A549 (cell line): ENCODE results near the gene NOTCH2. TPM values are rescaled to one million over a fixed set of nuclear protein-coding genes. Genes with fewer than 3 reads are reported as not detected.
A peak's percentile ranks its signal among the peaks of the same experiment; 100 is the strongest.

Source experiments
- ATAC-seq, 2 experiments: fragments of 200-7000 bp in 1 of 2; fragments of >200 bp in 1 of 2; cut with Nextera tagmentation in 1 of 2; cut with Tn5 transposase in 1 of 2; 3 replicates each; pipeline versions ENCODE4 v1.8.0 to v1.9.1; 2018 to 2020; ENCODE audit warnings: mild to moderate bottlenecking in 1 of 2, moderate library complexity in 1 of 2
- CTCF ChIA-PET: fragments of 300-600 bp; sonication (Branson Sonifier 250); formaldehyde crosslinking; extraction: SDS; loops from one replicate; lab custom pipeline; 2021; ENCODE audit warnings: antibody characterized with exemption, inconsistent platforms; lab: Yijun Ruan, JAX
- POLR2A ChIA-PET: fragments of 350-600 bp; formaldehyde crosslinking; extraction: SDS; loops from one replicate; lab custom pipeline; 2021; ENCODE audit warnings: antibody characterized with exemption, inconsistent platforms; lab: Yijun Ruan, JAX
- DNase-seq, 2 experiments: peaks; one replicate each; pipeline versions ENCODE4 v3.0.0 to v3.0.0-alpha.2; 2011 to 2016; ENCODE audit warnings: low read depth in 1 of 2, low spot score in 1 of 2
- FAIRE-seq: peaks from 2 replicates; lab custom pipeline; 2011; peaks lifted over from hg19 to GRCh38; lab: Jason Lieb, UNC
- H3K27ac ChIP-seq, 2 experiments: fragments of >200 bp; sonication (Bioruptor Twin); formaldehyde crosslinking; 3 replicates each; pipeline ENCODE4 v1.5.1; 2016 to 2017
- H3K4me1 ChIP-seq: fragments of >200 bp; sonication (Bioruptor Twin); formaldehyde crosslinking; 3 replicates; pipeline ENCODE4 v1.6.1; 2016
- H3K4me2 ChIP-seq: fragments of >200 bp; sonication (Bioruptor Twin); formaldehyde crosslinking; 3 replicates; pipeline ENCODE4 v1.6.1; 2016
- H3K4me3 ChIP-seq: fragments of >200 bp; sonication (Bioruptor Twin); formaldehyde crosslinking; 3 replicates; pipeline ENCODE4 v1.5.1; 2016
- H3K9me3 ChIP-seq: fragments of >200 bp; sonication (Bioruptor Twin); formaldehyde crosslinking; 3 replicates; pipeline ENCODE4 v1.6.1; 2016
- CHD2 ChIP-seq: fragments of 150-350 bp; IDR thresholded peaks from 2 replicates; pipeline ENCODE4 v1.6.1; 2014; ENCODE audit warnings: low read length; ENCODE audit not compliant: partially characterized antibody
- CHD4 ChIP-seq: fragments of 200-600 bp; sonication (generic); IDR thresholded peaks from 2 replicates; pipeline ENCODE4 v1.6.1; 2016; ENCODE audit warnings: antibody characterized with exemption, mild to moderate bottlenecking, borderline replicate concordance
- EHMT2 ChIP-seq: fragments of 200-600 bp; sonication (generic); IDR thresholded peaks from 2 replicates; pipeline ENCODE4 v1.6.1; 2016; ENCODE audit warnings: antibody characterized with exemption, low read depth, mild to moderate bottlenecking, moderate library complexity
- ELK1 ChIP-seq: fragments of 150-350 bp; IDR thresholded peaks from 2 replicates; pipeline ENCODE4 v1.6.1; 2014; ENCODE audit warnings: low read depth, mild to moderate bottlenecking, low read length
- HDAC2 ChIP-seq: fragments of 200-600 bp; sonication (generic); IDR thresholded peaks from 2 replicates; pipeline ENCODE4 v1.6.1; 2016
- HEYL ChIP-seq: fragments of 250-450 bp; sonication (Bioruptor Pico); IDR thresholded peaks from 2 replicates; pipeline ENCODE4 v1.8.0; 2021; ENCODE audit warnings: mild to moderate bottlenecking, moderate library complexity
- JUN ChIP-seq, 2 experiments: fragments of >200 bp; sonication (Bioruptor Twin); formaldehyde crosslinking; IDR thresholded peaks; 2 replicates in 1 of 2; 3 replicates in 1 of 2; pipeline ENCODE4 v1.6.1; 2016 to 2017
- JUNB ChIP-seq: fragments of >200 bp; sonication (Bioruptor Twin); formaldehyde crosslinking; IDR thresholded peaks from 2 replicates; pipeline ENCODE4 v1.6.1; 2016
- KDM5A ChIP-seq: fragments of 200-600 bp; sonication (generic); IDR thresholded peaks from 2 replicates; pipeline ENCODE4 v1.6.1; 2016; ENCODE audit warnings: antibody characterized with exemption, mild to moderate bottlenecking
- MAFK ChIP-seq: fragments of 450-650 bp; IDR thresholded peaks from 2 replicates; pipeline ENCODE4 v1.6.1; 2014; ENCODE audit not compliant: partially characterized antibody
- MAX ChIP-seq: IDR thresholded peaks from 2 replicates; pipeline ENCODE4 v1.6.1; 2012
- MAZ ChIP-seq: fragments of 150-350 bp; IDR thresholded peaks from 2 replicates; pipeline ENCODE4 v1.6.1; 2014; ENCODE audit warnings: antibody characterized with exemption, low read depth, low read length, borderline replicate concordance
- MYC ChIP-seq: IDR thresholded peaks from 2 replicates; pipeline ENCODE4 v1.6.1; 2012; ENCODE audit warnings: mild to moderate bottlenecking, inconsistent platforms, low read length, improper control_type of control experiment, borderline replicate concordance
- NFE2L2 ChIP-seq: fragments of 150-350 bp; conservative IDR thresholded peaks from 2 replicates; pipeline ENCODE4 v1.6.1; 2014; ENCODE audit warnings: low read length
- NR3C1 ChIP-seq: fragments of >200 bp; sonication (Bioruptor Twin); formaldehyde crosslinking; IDR thresholded peaks from 3 replicates; pipeline ENCODE4 v1.6.1; 2017
- PHF8 ChIP-seq: fragments of 200-600 bp; sonication (generic); IDR thresholded peaks from 2 replicates; pipeline ENCODE4 v1.6.1; 2016; ENCODE audit warnings: low read depth, mild to moderate bottlenecking, antibody characterized with exemption, moderate library complexity, borderline replicate concordance
- RCOR1 ChIP-seq: fragments of 150-350 bp; IDR thresholded peaks from 2 replicates; pipeline ENCODE4 v1.6.1; 2014; ENCODE audit warnings: antibody characterized with exemption, low read length, low read depth
- TFCP2L1 ChIP-seq: fragments of 250-450 bp; sonication (Bioruptor Pico); IDR thresholded peaks from 2 replicates; pipeline ENCODE4 v1.5.0; 2021; ENCODE audit warnings: mild to moderate bottlenecking
- ZC3H11A ChIP-seq: fragments of 450-650 bp; IDR thresholded peaks from 2 replicates; pipeline ENCODE4 v1.6.1; 2014; ENCODE audit warnings: antibody characterized with exemption, mild to moderate bottlenecking
- ZSCAN20 ChIP-seq: fragments of 250-450 bp; sonication (Bioruptor Pico); IDR thresholded peaks from 2 replicates; pipeline ENCODE4 v1.8.0; 2022; ENCODE audit warnings: mild to moderate bottlenecking, moderate library complexity
- WGBS: methylation state at CpG from one replicate; pipeline ENCODE4 v1.1.6; 2017; ENCODE audit errors: missing lambda C conversion rate; 5-methylcytosine and 5-hydroxymethylcytosine counted together
- polyA plus RNA-seq, 4 experiments: library from polyadenylated mRNA; depleted of rRNA in 3 of 4; stranded (reverse); fragments of >200 nt; fragmentation: RNase III in 1 of 4; extraction: RNeasy Plus Mini Kit Qiagen cat#74134 plus additional on column Dnase treatment in 1 of 4; gene quantifications; 2 replicates in 3 of 4; 3 replicates in 1 of 4; pipeline ENCODE4 v1.2.3, GENCODE V29; 2011 to 2017

NOTCH2 gene
- polyA plus RNA-seq, 2 of the 4 experiments (the other 2 are of a cell fraction) = 11.6 to 15.0 TPM

GRCh38 chr1:119912963-119913362 is 156.5 kb downstream of the NOTCH2 start:
- WGBS = 88% methylated on average over 3 of the region's 3 CpGs
- DNase-seq = no peak
- ChIA-PET CTCF (no interaction called here), POLR2A (no interaction called here)
- TF ChIP-seq JUN (IDR thresholded peaks at IDR 0.05) = no peak
- TF ChIP-seq HDAC2 = no peak
- no peak for TF ChIP-seq PHF8
- no peak for TF ChIP-seq ZSCAN20 (CRISPR knock-in tag)
- no peak for TF ChIP-seq NR3C1
- no peak for TF ChIP-seq MAZ
- TF ChIP-seq, all 56 proteins: peak for 0
- no peak for FAIRE-seq
- Histone ChIP-seq H3K4me1 (no peaks in the 10 kb centered on the region), H3K9me3 (no peaks in the 10 kb centered on the region), H3K4me2 (no peak overlapping the region), H3K4me3 (no peak overlapping the region), H3K27ac (no peak overlapping the region)
- no peak for ATAC-seq

GRCh38 chr1:119911775-119912174 is 157.7 kb downstream of the NOTCH2 start:
- peak; percentile 63 for TF ChIP-seq MAFK
- no peak for TF ChIP-seq JUNB
- no peak for FAIRE-seq
- no peak for ATAC-seq
- no peaks in the 10 kb centered on the region for H3K4me1 ChIP-seq
- no peak overlapping the region for H3K4me3 ChIP-seq
- no peak overlapping the region for H3K27ac ChIP-seq
- 95% methylated on average over 2 of the region's 2 CpGs for WGBS
- no peak for DNase-seq
- H3K9me3 ChIP-seq = no peaks in the 10 kb centered on the region
- H3K4me2 ChIP-seq = no peak overlapping the region
- ChIA-PET CTCF (no interaction called here), POLR2A (no interaction called here)

- DNase-seq (no peak), ATAC-seq (no peak), FAIRE-seq (no peak)
- ChIA-PET POLR2A (no interaction called here), CTCF (no interaction called here)
- Histone ChIP-seq H3K4me1 (no peaks in the 10 kb centered on the region), H3K4me2 (no peak overlapping the region), H3K27ac (no peak overlapping the region), H3K4me3 (no peak overlapping the region), H3K9me3 (no peaks in the 10 kb centered on the region)
- TF ChIP-seq CHD4 (no peak), NFE2L2 (no peak), ZC3H11A (no peak), JUN (IDR thresholded peaks at IDR 0.05) (no peak), ELK1 (no peak), CHD2 (no peak), MAX (no peak), MYC (no peak), TFCP2L1 (CRISPR knock-in tag) (no peak)
- 65% methylated on average over 4 of the region's 4 CpGs for WGBS
These were observed 158.8 kb downstream of the NOTCH2 start for GRCh38 chr1:119910618-119911017.

GRCh38 chr1:119909890-119910596 is 159.4 kb downstream of the NOTCH2 start:
- no peak for DNase-seq
- no peak overlapping the region for H3K4me2 ChIP-seq
- FAIRE-seq = no peak
- H3K4me3 ChIP-seq = no peak overlapping the region
- H3K4me1 ChIP-seq = no peaks in the 10 kb centered on the region
- ChIA-PET CTCF (no interaction called here), POLR2A (no interaction called here)
- ATAC-seq = no peak
- TF ChIP-seq MYC = no peak
- TF ChIP-seq HEYL = no peak
- TF ChIP-seq HDAC2 = no peak
- TF ChIP-seq KDM5A = no peak
- no peak for TF ChIP-seq RCOR1
- TF ChIP-seq EHMT2 = no peak
- no peak for TF ChIP-seq ZC3H11A
- 84% methylated on average over 8 of the region's 9 CpGs for WGBS
- no peaks in the 10 kb centered on the region for H3K9me3 ChIP-seq
- no peak overlapping the region for H3K27ac ChIP-seq
